Panc1 (cell line): ENCODE measurements around the gene PSMA8. TPM values are rescaled to one million over a fixed set of nuclear protein-coding genes. Genes with fewer than 3 reads are reported as not detected.
A peak's percentile ranks its signal among the peaks of the same experiment; 100 is the strongest.

Experiments used
- ATAC-seq: fragments of 200-7000 bp; cut with Tn5 transposase; 2 replicates; pipeline ENCODE4 v1.9.1; 2020; ENCODE audit warnings: mild to moderate bottlenecking, moderate library complexity
- Bru-seq: library from RNA; stranded (reverse); fragments of 400-500 nt; gene quantifications from one replicate; lab custom pipeline; 2021; lab: Mats Ljungman, UMichigan
- BruChase-seq, 2 experiments: library from RNA; stranded (reverse); fragments of 400-500 nt; gene quantifications; one replicate each; lab custom pipeline; 2021; lab: Mats Ljungman, UMichigan
- BruUV-seq: library from RNA; stranded (reverse); fragments of 400-500 nt; replicated peaks from 2 replicates; lab custom pipeline; 2021; lab: Mats Ljungman, UMichigan
- CTCF ChIA-PET: fragments of 300-600 bp; sonication (Branson Sonifier 250); formaldehyde crosslinking; loops from one replicate; lab custom pipeline; 2022; ENCODE audit warnings: antibody characterized with exemption; lab: Charles Lee
- POLR2A ChIA-PET: fragments of 300-600 bp; sonication (Branson Sonifier 250); formaldehyde crosslinking; loops from one replicate; lab custom pipeline; 2022; ENCODE audit warnings: antibody characterized with exemption; lab: Charles Lee
- DNase-seq: peaks from one replicate; pipeline ENCODE4 v3.0.0-alpha.2; 2010; ENCODE audit warnings: low read depth, low spot score
- H3K27ac ChIP-seq: 2 replicates; pipeline ENCODE4 v1.5.1; 2011; ENCODE audit warnings: mild to moderate bottlenecking, low read length, inconsistent platforms
- H3K27me3 ChIP-seq: fragments of 200-500 bp; sonication (Bioruptor generic); 2 replicates; pipeline ENCODE4 v1.6.0; 2014; ENCODE audit warnings: low read length, inconsistent platforms; ENCODE audit not compliant: control insufficient read depth, insufficient read depth
- H3K36me3 ChIP-seq: fragments of 200-500 bp; sonication (Bioruptor generic); 2 replicates; pipeline ENCODE4 v1.5.1; 2014; ENCODE audit warnings: inconsistent platforms, mild to moderate bottlenecking, low read length, moderate library complexity; ENCODE audit not compliant: control insufficient read depth, insufficient read depth
- H3K4me1 ChIP-seq: 2 replicates; pipeline ENCODE4 v1.5.1; 2011; ENCODE audit warnings: inconsistent platforms, mild to moderate bottlenecking, low read length, moderate library complexity; ENCODE audit not compliant: control insufficient read depth, insufficient read depth
- H3K4me3 ChIP-seq, 2 experiments: 2 replicates each; pipeline ENCODE4 v1.5.1; 2011 to 2012; ENCODE audit warnings: low read depth in 2 of 2, low read length in 2 of 2, mild to moderate bottlenecking in 2 of 2, inconsistent platforms in 1 of 2, moderate library complexity in 1 of 2
- H3K9me3 ChIP-seq: fragments of 200-500 bp; sonication (Bioruptor generic); 2 replicates; pipeline ENCODE4 v1.5.1; 2014; ENCODE audit warnings: low read depth, mild to moderate bottlenecking, inconsistent platforms, low read length, moderate library complexity; ENCODE audit not compliant: control insufficient read depth, insufficient read depth
- CTCF ChIP-seq: fragments of 450-650 bp; IDR thresholded peaks from 2 replicates; pipeline ENCODE4 v1.5.1; 2017; ENCODE audit warnings: mild to moderate bottlenecking
- POLR2AphosphoS5 ChIP-seq: IDR thresholded peaks from 2 replicates; pipeline ENCODE4 v1.6.1; 2012; ENCODE audit warnings: mild to moderate bottlenecking, low read depth, low read length, moderate library complexity
- REST ChIP-seq, 2 experiments: IDR thresholded peaks; 2 replicates each; pipeline ENCODE4 v1.6.1; 2011 to 2012; ENCODE audit warnings: low read depth in 2 of 2, control low read depth in 1 of 2, low read length in 1 of 2, mild to moderate bottlenecking in 1 of 2, moderate library complexity in 1 of 2; ENCODE audit not compliant: insufficient read depth in 1 of 2
- SIN3A ChIP-seq: IDR thresholded peaks from 2 replicates; pipeline ENCODE4 v1.6.1; 2012; ENCODE audit warnings: low read depth, mild to moderate bottlenecking, low read length, moderate library complexity, borderline replicate concordance; ENCODE audit not compliant: insufficient read depth
- TCF7L2 ChIP-seq: IDR thresholded peaks from 2 replicates; pipeline ENCODE4 v1.6.1; 2011; ENCODE audit warnings: mild to moderate bottlenecking, low read depth, low read length, inconsistent platforms
- in situ Hi-C: cut with HindIII; loops from 2 replicates; pipeline ENCODE4 v1.10.0; 2016; ENCODE audit warnings: low sequenced_read_pairs, low pct_unique_long_range_greater_than_20kb
- intact Hi-C: fragments of 100-400 bp; cut with micrococcal nuclease; formaldehyde crosslinking; loops from one replicate; pipeline ENCODE4 v1.10.0; 2022; ENCODE audit not compliant: unreplicated experiment
- long read RNA-seq: library from polyadenylated mRNA; unstranded; transcript quantifications from one replicate; pipeline ENCODE4 v2.0.0, GENCODE V29; 2021; ENCODE audit not compliant: unreplicated experiment
- polyA plus RNA-seq: library from polyadenylated mRNA; unstranded; fragments of >200 nt; gene quantifications from one replicate; pipeline ENCODE4 v1.2.1, GENCODE V29; 2012; ENCODE audit warnings: missing spikeins; ENCODE audit not compliant: insufficient read length
- total RNA-seq: library from RNA; stranded (reverse); gene quantifications from one replicate; pipeline ENCODE4 v1.2.1, GENCODE V29; 2021; ENCODE audit not compliant: unreplicated experiment

PSMA8 gene
- total RNA-seq (not detected), Bru-seq, nascent RNA (not detected), BruChase-seq, experiment 1, labeled RNA remaining after a 2-hour chase (not detected), BruChase-seq, experiment 2, labeled RNA remaining after a 6-hour chase (percentile 6 among the genes with signal in this experiment)
- not detected for polyA plus RNA-seq
- long read RNA-seq: 0 reads

- intact Hi-C loops: no loop called here
- in situ Hi-C loops: no loop called here
- ATAC-seq (no peak), DNase-seq (no peak)
- no TSS peak for BruUV-seq
- no peaks in the 10 kb centered on the region for H3K9me3 ChIP-seq
- no peaks in the 10 kb centered on the region for H3K36me3 ChIP-seq
- H3K27me3 ChIP-seq: no peaks in the 10 kb centered on the region; the same call in 1 of the 2 replicates
- H3K27ac ChIP-seq: no peak within 1 kb of the TSS
- no peak within 1 kb of the TSS for H3K4me3 ChIP-seq
- TF ChIP-seq TCF7L2: no peak
- TF ChIP-seq REST (IDR thresholded peaks at IDR 0.05; ENCODE audit: insufficient read depth in 1 of 2, low read depth in 2 of 2, low read length in 1 of 2): no peak
- TF ChIP-seq POLR2AphosphoS5: no peak
- TF ChIP-seq SIN3A: no peak
- TF ChIP-seq CTCF: no peak
- ChIA-PET POLR2A (no interaction called here), CTCF (no interaction called here)
- no peaks in the 10 kb centered on the region for H3K4me1 ChIP-seq
Observed at GRCh38 chr18:26133652-26134051, at the start of gene PSMA8. PSMA8 (plus strand) TSS chr18:26133869; CDS start chr18:26133966, 97 bp downstream.

GRCh38 chr18:26085056-26085455, 48.6 kb upstream of the PSMA8 start:
- CTCF ChIA-PET: no interaction called here
- H3K36me3 ChIP-seq: peaks cover 54% of the 10 kb centered on the region
- in situ Hi-C loops: no loop called here
- POLR2A ChIA-PET: no interaction called here
- H3K27ac ChIP-seq: no peak overlapping the region
- BruUV-seq: no TSS peak
- no peak overlapping the region for H3K4me3 ChIP-seq
- TF ChIP-seq CTCF: no peak
- TF ChIP-seq POLR2AphosphoS5: no peak
- no peak for TF ChIP-seq TCF7L2
- no peak for TF ChIP-seq REST (IDR thresholded peaks at IDR 0.05; ENCODE audit: insufficient read depth in 1 of 2, low read depth in 2 of 2, low read length in 1 of 2)
- no peak for TF ChIP-seq SIN3A
- H3K9me3 ChIP-seq: no peaks in the 10 kb centered on the region
- ATAC-seq (no peak), DNase-seq (no peak)
- intact Hi-C loops: no loop called here
- peaks cover 11% of the 10 kb centered on the region; the same call in 1 of the 2 replicates for H3K4me1 ChIP-seq
- H3K27me3 ChIP-seq: no peaks in the 10 kb centered on the region
